Posterior cingulate gyrus (tissue), 11 donors: ENCODE measurements around the gene TCOF1.
"Not testable (repeated sequence)": the region's sequence is repeated elsewhere in the genome, so short reads cannot be mapped to it uniquely, and the experiment has no call there.

Experiments used
- DNase-seq, 10 donors: peaks; one replicate each; pipeline versions ENCODE4 v3.0.0 to v3.0.0-alpha.2; 2020 to 2021; ENCODE audit warnings: mixed read lengths in 3 of 10
- intact Hi-C: fragments of 100-400 bp; cut with DNase I; formaldehyde crosslinking; loops from one replicate; pipeline ENCODE4 v1.15.1; 2023

The TCOF1 gene

DNA sequence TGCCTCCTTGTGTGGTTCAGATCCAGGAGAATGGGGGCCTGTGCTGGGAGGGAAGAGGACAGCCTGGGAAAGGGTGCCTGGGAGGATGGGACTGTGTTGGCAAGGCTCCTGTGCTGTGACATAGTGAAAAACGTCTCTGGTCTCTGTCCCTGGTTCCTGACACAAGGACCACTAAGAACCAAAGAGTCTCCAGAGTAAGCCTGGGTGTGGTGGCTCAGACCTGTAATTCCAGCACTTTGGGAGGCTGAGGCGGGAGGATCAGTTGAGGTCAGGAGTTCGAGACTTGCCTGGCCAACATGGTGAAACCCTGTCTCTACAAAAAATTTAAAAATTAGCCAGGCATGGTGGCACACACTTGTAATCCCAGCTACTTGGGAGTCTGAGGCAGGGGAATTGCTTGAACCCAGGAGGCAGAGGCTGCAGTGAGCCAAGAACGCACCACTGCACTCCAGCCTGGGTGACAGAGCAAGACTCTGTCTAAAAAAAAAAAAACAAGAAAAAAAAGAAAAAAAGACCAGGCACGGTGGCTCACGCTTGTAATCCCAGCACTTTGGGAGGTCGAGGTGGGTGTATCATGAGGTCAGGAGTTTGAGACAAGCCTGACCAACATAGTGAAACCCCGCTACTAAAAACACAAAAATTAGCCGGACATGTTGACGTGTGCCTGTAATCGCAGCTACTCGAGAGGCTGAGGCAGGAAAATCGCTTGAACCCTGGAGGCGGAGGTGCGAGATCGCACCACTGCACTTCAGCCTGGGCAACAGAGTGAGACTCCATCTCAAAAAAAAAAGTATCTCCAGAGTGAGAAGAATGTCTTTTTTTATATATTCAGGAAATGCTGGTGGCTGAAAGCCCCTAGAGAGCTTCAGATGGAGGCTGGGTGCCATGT lies 56.6 kb downstream of the TCOF1 start:
- DNase-seq = peak in 1 of 10 donors; percentile 35
- intact Hi-C loops = not testable (repeated sequence)

DNA sequence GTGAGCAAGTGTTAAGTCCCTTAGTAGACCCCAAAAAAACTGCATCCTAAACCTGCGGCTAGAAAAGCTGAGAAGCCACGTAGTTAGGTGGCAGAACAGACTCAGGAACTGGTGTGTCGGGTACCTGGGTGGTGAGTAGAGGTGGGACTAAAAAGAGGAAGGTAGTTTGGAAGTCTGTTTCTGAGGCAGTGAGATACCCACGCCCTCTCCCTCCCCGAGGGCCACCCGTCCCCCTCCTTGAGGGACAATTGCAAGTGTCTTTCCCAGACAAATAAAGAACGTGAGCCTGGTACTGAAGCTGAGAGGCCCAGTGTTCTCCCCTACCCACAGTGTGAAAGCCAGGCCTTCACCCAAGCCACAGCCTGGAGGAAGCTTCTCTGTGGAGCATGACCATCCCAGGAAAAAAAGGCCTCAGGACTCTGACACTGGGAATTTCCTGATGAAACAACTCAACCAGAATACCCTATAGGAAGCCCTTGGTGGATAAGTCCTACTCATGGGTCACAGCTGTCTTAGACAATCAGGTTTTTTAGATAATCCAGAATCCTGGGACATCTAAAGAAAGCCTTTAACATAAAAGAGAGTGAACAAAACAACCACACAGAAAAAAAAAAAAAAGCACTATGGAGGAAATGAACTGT lies 62.3 kb downstream of the TCOF1 start:
- DNase-seq = peak in 1 of 10 donors; percentile 7
- intact Hi-C loops = no loop called here

DNA sequence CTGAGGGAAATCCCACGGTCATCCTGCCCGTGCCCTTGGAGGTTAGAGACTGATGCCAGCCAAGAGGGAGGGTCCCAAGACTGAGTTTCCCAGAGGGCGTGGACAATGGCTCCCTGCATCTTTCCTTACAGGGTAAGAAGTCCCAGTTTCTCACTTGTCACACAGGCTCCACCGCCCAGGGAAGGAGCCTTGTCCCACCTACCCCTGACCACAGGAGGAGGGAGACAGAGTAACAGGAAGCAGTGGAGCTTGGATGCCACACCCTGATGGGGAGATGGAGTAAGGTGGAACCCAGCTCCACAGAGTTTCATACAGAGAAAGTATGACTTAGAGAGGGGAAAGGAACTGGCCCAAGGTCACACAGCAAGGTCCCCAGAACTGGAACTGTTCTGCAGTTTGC lies 64.6 kb downstream of the TCOF1 start:
- DNase-seq = peak in 2 of 10 donors; percentile 4 to 24
- intact Hi-C loops = no loop called here

DNA sequence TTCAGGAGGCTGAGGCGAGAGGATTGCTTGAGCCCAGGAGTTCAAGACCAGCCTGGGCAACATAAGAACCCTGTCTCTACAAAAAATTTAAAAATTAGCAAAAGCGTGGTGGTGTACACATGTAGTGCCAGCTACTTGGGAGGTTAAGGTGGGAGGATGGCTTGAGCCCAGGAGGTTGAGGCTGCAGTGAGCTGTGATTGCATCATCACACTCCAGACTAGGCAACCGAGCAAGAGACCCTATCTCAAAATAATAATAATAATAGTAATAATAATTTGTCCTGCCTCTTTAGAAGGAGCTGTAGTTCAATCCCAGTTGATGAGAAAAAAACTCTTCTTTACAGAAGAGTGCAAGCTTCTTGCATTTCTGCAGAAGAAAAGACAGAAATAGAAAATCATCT lies 65.3 kb downstream of the TCOF1 start:
- DNase-seq = no peak
- intact Hi-C loops = no loop called here

GRCh38 chr5:150426165-150426564 lies 68.7 kb downstream of the TCOF1 start:
- intact Hi-C loops = not testable (repeated sequence)
- DNase-seq = peak in 1 of 10 donors; percentile 39

- intact Hi-C loops = no loop called here
- peak in 8 of 10 donors; percentile 11 to 94 (median 50) for DNase-seq
Observed at GRCh38 chr5:150428106-150428876, 70.8 kb downstream of the TCOF1 start.

DNA sequence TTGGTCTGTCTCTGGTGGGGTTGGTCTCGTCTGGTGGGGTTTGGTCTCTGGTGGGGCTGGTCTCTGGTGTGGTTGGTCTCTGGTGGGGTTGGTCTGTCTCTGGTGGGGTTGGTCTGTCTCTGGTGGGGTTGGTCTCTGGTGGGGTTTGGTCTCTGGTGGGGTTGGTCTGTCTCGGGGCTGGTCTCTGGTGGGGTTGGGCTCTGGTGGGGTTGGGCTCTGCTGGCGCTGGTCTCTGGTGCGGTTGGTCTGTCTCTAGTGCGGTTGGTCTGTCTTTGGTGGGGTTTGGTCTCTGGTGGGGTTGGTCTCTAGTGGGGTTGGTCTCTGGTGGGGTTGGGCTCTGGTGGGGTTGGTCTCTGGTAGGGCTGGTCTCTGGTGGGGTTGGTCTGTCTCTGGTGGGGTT lies 71.5 kb downstream of the TCOF1 start:
- intact Hi-C loops = no loop called here
- no peak for DNase-seq

DNA sequence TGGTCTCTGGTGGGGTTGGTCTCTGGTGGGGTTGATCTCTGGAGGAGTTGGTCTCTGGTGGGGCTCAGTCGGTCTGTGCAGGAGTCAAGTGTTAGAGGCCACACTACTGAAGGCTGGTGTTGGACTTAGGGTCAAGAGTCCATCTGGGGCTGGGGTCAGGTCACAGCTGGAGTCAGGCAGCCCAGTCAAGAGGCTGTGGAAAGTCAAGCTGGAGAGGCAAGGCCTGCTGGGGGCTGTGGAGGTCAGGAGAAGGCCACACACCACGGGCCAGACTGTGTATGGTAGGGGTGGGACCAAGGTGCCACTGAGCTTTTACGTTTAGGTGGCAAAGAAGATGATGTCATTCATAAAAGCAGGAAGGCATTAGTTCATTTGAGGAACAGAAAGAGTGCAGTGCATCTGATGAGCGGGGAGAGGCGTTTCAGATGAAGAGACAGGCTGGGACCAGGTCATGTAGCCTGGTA lies 71.9 kb downstream of the TCOF1 start:
- intact Hi-C loops = no loop called here
- peak in 1 of 10 donors; percentile 59 for DNase-seq

GRCh38 chr5:150431048-150431447 lies 73.6 kb downstream of the TCOF1 start:
- DNase-seq = peak in 1 of 10 donors; percentile 56
- intact Hi-C loops = loop anchor here (10.0 kb wide), 2 partner anchors 266 to 306 kb away; partner anchors contain the start of gene CDX1

- intact Hi-C loops = loop anchor here (10.0 kb wide), 2 partner anchors 267 to 307 kb away; partner anchors contain the start of gene CDX1
Observed at GRCh38 chr5:150431574-150431973, 74.1 kb downstream of the TCOF1 start.

GRCh38 chr5:150434464-150434863 lies 77.0 kb downstream of the TCOF1 start:
- no peak for DNase-seq
- intact Hi-C loops = loop anchor here (10.0 kb wide), 2 partner anchors 270 to 310 kb away; partner anchors contain the start of gene CDX1

More at GRCh38 chr5:150431574-150431973, 74.1 kb downstream of the TCOF1 start:
- no peak for DNase-seq

DNA sequence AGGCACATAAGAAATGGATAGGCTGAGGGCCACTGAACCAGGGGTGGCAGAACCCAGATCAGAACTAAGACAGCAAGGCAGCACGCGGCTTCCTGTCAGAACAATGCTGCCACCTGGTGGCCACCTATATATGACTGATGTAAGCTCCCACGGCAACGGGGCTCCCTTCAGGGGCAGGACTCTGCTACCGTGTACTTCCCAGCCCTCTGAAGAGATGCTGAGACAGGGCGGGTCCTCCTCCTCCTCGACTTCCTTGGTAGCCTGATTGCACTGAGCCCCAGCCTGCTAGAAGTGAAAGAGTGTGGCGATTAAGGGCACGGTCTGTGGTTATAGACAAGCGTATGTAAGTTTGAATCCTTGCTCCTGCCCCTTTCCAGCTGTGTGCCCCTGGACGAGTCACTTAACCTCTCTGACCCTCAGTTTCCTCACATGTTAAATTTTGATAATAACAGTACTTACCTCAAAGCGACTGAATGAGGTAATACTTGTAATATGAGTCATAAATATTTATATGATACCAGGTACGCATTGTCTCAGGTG lies 78.7 kb downstream of the TCOF1 start:
- intact Hi-C loops = loop anchor here (2.0 to 10.0 kb wide), 5 partner anchors 39 to 311 kb away; partner anchors contain the start of genes CDX1 and TCOF1
- peak; percentile 72 to 98 (median 92) for DNase-seq

- intact Hi-C loops = loop anchor here (5.0 to 10.0 kb wide), 4 partner anchors 82 to 314 kb away; partner anchors contain the start of genes CDX1 and TCOF1
- no peak for DNase-seq
Observed at GRCh38 chr5:150438873-150439546, 81.5 kb downstream of the TCOF1 start.

- intact Hi-C loops = no loop called here
- DNase-seq = peak in 5 of 10 donors; percentile 21 to 90 (median 63)
Observed at GRCh38 chr5:150440948-150441812, 83.7 kb downstream of the TCOF1 start.

- intact Hi-C loops = no loop called here
- DNase-seq = peak in 7 of 10 donors; percentile 46 to 92 (median 57)
Observed at GRCh38 chr5:150441813-150442698, 84.6 kb downstream of the TCOF1 start.

DNA sequence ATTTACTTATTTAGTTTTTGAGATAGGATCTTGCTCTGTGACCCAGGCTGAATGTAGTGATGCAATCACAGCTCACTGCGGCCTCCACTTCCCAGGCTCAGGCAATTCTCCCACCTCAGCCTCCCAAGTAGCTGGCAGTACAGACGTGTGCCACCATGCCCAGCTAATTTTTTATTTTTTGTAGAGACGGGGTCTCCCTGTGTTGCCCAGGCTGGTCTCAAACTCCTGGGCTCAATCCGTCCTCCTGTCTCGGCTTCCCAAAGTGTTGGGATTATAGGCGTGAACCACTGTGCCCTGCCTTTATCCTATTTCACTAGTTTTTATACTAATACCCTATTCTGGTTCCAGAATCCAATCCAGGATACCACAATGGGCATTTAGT lies 85.2 kb downstream of the TCOF1 start:
- no peak for DNase-seq
- intact Hi-C loops = no loop called here
